ENCODE measurements around the gene STPG3. TPM values are rescaled to one million over a fixed set of nuclear protein-coding genes. Genes with fewer than 3 reads are reported as not detected.

The STPG3 gene
- total and polyA plus RNA-seq, 2 of the 13 experiments (the other 11 are each of a cell fraction or from before 2014, with no cell fraction given), result not detected

GRCh38 chr9:137294681-137295237 lies 43.7 kb downstream of the STPG3 start (continued):
- TF ChIP-seq, protein P1, sequence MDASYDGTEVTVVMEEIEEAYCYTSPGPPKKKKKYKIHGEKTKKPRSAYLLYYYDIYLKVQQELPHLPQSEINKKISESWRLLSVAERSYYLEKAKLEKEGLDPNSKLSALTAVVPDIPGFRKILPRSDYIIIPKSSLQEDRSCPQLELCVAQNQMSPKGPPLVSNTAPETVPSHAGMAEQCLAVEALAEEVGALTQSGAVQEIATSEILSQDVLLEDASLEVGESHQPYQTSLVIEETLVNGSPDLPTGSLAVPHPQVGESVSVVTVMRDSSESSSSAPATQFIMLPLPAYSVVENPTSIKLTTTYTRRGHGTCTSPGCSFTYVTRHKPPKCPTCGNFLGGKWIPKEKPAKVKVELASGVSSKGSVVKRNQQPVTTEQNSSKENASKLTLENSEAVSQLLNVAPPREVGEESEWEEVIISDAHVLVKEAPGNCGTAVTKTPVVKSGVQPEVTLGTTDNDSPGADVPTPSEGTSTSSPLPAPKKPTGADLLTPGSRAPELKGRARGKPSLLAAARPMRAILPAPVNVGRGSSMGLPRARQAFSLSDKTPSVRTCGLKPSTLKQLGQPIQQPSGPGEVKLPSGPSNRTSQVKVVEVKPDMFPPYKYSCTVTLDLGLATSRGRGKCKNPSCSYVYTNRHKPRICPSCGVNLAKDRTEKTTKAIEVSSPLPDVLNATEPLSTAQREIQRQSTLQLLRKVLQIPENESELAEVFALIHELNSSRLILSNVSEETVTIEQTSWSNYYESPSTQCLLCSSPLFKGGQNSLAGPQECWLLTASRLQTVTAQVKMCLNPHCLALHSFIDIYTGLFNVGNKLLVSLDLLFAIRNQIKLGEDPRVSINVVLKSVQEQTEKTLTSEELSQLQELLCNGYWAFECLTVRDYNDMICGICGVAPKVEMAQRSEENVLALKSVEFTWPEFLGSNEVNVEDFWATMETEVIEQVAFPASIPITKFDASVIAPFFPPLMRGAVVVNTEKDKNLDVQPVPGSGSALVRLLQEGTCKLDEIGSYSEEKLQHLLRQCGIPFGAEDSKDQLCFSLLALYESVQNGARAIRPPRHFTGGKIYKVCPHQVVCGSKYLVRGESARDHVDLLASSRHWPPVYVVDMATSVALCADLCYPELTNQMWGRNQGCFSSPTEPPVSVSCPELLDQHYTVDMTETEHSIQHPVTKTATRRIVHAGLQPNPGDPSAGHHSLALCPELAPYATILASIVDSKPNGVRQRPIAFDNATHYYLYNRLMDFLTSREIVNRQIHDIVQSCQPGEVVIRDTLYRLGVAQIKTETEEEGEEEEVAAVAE (CRISPR knock-in tag; IDR thresholded peaks at IDR 0.05; ENCODE audit: borderline replicate concordance), result no peak
- TF ChIP-seq, protein P2, sequence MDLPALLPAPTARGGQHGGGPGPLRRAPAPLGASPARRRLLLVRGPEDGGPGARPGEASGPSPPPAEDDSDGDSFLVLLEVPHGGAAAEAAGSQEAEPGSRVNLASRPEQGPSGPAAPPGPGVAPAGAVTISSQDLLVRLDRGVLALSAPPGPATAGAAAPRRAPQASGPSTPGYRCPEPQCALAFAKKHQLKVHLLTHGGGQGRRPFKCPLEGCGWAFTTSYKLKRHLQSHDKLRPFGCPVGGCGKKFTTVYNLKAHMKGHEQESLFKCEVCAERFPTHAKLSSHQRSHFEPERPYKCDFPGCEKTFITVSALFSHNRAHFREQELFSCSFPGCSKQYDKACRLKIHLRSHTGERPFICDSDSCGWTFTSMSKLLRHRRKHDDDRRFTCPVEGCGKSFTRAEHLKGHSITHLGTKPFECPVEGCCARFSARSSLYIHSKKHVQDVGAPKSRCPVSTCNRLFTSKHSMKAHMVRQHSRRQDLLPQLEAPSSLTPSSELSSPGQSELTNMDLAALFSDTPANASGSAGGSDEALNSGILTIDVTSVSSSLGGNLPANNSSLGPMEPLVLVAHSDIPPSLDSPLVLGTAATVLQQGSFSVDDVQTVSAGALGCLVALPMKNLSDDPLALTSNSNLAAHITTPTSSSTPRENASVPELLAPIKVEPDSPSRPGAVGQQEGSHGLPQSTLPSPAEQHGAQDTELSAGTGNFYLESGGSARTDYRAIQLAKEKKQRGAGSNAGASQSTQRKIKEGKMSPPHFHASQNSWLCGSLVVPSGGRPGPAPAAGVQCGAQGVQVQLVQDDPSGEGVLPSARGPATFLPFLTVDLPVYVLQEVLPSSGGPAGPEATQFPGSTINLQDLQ (CRISPR knock-in tag; IDR thresholded peaks at IDR 0.05), result no peak
- TF ChIP-seq, protein P3, sequence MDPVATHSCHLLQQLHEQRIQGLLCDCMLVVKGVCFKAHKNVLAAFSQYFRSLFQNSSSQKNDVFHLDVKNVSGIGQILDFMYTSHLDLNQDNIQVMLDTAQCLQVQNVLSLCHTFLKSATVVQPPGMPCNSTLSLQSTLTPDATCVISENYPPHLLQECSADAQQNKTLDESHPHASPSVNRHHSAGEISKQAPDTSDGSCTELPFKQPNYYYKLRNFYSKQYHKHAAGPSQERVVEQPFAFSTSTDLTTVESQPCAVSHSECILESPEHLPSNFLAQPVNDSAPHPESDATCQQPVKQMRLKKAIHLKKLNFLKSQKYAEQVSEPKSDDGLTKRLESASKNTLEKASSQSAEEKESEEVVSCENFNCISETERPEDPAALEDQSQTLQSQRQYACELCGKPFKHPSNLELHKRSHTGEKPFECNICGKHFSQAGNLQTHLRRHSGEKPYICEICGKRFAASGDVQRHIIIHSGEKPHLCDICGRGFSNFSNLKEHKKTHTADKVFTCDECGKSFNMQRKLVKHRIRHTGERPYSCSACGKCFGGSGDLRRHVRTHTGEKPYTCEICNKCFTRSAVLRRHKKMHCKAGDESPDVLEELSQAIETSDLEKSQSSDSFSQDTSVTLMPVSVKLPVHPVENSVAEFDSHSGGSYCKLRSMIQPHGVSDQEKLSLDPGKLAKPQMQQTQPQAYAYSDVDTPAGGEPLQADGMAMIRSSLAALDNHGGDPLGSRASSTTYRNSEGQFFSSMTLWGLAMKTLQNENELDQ (CRISPR knock-in tag; IDR thresholded peaks at IDR 0.05; ENCODE audit: borderline replicate concordance), result no peak
- TF ChIP-seq ZFP82 (CRISPR knock-in tag; IDR thresholded peaks at IDR 0.05; ENCODE audit: borderline replicate concordance) (no peak), ZNF660 (CRISPR knock-in tag; IDR thresholded peaks at IDR 0.05; ENCODE audit: borderline replicate concordance, low read depth) (no peak), ZNF598 (CRISPR knock-in tag; IDR thresholded peaks at IDR 0.05; ENCODE audit: borderline replicate concordance) (no peak), PTBP1 (IDR thresholded peaks at IDR 0.05; ENCODE audit: low read depth, low read length, poor library complexity, severe bottlenecking) (no peak), ZNF275 (CRISPR knock-in tag; IDR thresholded peaks at IDR 0.05; ENCODE audit: borderline replicate concordance) (no peak), THAP8 (CRISPR knock-in tag; IDR thresholded peaks at IDR 0.05; ENCODE audit: borderline replicate concordance) (0 out of 2 replicates have a peak, but pooled peaks have one; percentile 54), ZNF773 (CRISPR knock-in tag; IDR thresholded peaks at IDR 0.05; ENCODE audit: borderline replicate concordance) (no peak), TGIF2 (CRISPR knock-in tag; IDR thresholded peaks at IDR 0.05) (no peak), ZFYVE20 (CRISPR knock-in tag; IDR thresholded peaks at IDR 0.05; ENCODE audit: borderline replicate concordance, low read depth) (no peak), ZMAT3 (CRISPR knock-in tag; conservative IDR thresholded peaks at IDR 0.05) (no peak), SMAD9 (CRISPR knock-in tag; IDR thresholded peaks at IDR 0.05) (no peak), ZNF143 (CRISPR knock-in tag; IDR thresholded peaks at IDR 0.05) (no peak), RBM22 (optimal IDR thresholded peaks at IDR 0.05; ENCODE audit: low read length) (no peak), HHEX (CRISPR knock-in tag; IDR thresholded peaks at IDR 0.05) (no peak), RFX1 (IDR thresholded peaks at IDR 0.05) (no peak)

Measured in HepG2 (cell line).